Measurements from ENCODE around the gene UMAD1. TPM values are rescaled to one million over a fixed set of nuclear protein-coding genes. Genes with fewer than 3 reads are reported as not detected.

Gene UMAD1
- total RNA-seq, 1 donor from 2014 or later = 12.8 TPM

- no peak for TF ChIP-seq CTCF (IDR thresholded peaks at IDR 0.05; ENCODE audit: unreplicated experiment)
- H3K27ac Mint-ChIP-seq = no peak overlapping the region
- H3K4me1 Mint-ChIP-seq (ENCODE audit: low read depth) = peaks cover 9% of the 10 kb centered on the region
- H3K9me3 Mint-ChIP-seq (ENCODE audit: low read depth) = peaks cover 4% of the 10 kb centered on the region
- no peak for DNase-seq (ENCODE audit: low spot score, unreplicated experiment)
- no peaks in the 10 kb centered on the region for H3K27me3 Mint-ChIP-seq
- no peaks in the 10 kb centered on the region for H3K36me3 Mint-ChIP-seq (ENCODE audit: insufficient read depth)
- no peak overlapping the region for H3K4me3 Mint-ChIP-seq (ENCODE audit: low read depth)
Observed at GRCh38 chr7:7745966-7746365, 105.4 kb downstream of the UMAD1 start.

DNA sequence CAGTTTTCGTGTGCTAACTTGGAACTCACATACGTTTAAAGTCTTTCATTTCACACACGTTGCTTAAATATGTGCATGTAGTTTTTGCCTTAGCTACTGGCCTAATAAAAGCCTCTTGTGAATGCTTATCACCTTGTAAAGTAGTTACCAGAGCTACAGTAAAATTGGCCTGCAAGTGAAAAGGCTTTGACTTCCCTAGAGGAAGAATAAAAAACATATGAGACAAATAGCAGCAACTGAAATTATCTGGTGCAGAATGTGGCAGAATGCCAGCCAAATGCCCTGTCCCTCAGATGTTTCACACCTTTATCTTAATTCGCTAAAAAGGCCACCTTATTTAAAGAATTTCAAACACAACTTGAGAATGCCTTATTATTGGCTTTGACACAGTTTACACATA lies 105.9 kb downstream of the UMAD1 start:
- no peak overlapping the region for H3K27ac Mint-ChIP-seq
- peaks cover 11% of the 10 kb centered on the region for H3K4me1 Mint-ChIP-seq (ENCODE audit: low read depth)
- no peak overlapping the region for H3K4me3 Mint-ChIP-seq (ENCODE audit: low read depth)
- TF ChIP-seq CTCF (IDR thresholded peaks at IDR 0.05; ENCODE audit: unreplicated experiment) = no peak
- no peaks in the 10 kb centered on the region for H3K36me3 Mint-ChIP-seq (ENCODE audit: insufficient read depth)
- H3K27me3 Mint-ChIP-seq = no peaks in the 10 kb centered on the region
- peaks cover 4% of the 10 kb centered on the region for H3K9me3 Mint-ChIP-seq (ENCODE audit: low read depth)
- DNase-seq (ENCODE audit: low spot score, unreplicated experiment) = no peak

- H3K4me1 Mint-ChIP-seq (ENCODE audit: low read depth) = peaks cover 11% of the 10 kb centered on the region
- H3K27ac Mint-ChIP-seq = no peak overlapping the region
- no peak for DNase-seq (ENCODE audit: low spot score, unreplicated experiment)
- H3K4me3 Mint-ChIP-seq (ENCODE audit: low read depth) = no peak overlapping the region
- no peaks in the 10 kb centered on the region for H3K27me3 Mint-ChIP-seq
- H3K9me3 Mint-ChIP-seq (ENCODE audit: low read depth) = peaks cover 5% of the 10 kb centered on the region
- no peak for TF ChIP-seq CTCF (IDR thresholded peaks at IDR 0.05; ENCODE audit: unreplicated experiment)
- H3K36me3 Mint-ChIP-seq (ENCODE audit: insufficient read depth) = peaks cover 2% of the 10 kb centered on the region
Observed at GRCh38 chr7:7750571-7751242, 110.2 kb downstream of the UMAD1 start.

DNA sequence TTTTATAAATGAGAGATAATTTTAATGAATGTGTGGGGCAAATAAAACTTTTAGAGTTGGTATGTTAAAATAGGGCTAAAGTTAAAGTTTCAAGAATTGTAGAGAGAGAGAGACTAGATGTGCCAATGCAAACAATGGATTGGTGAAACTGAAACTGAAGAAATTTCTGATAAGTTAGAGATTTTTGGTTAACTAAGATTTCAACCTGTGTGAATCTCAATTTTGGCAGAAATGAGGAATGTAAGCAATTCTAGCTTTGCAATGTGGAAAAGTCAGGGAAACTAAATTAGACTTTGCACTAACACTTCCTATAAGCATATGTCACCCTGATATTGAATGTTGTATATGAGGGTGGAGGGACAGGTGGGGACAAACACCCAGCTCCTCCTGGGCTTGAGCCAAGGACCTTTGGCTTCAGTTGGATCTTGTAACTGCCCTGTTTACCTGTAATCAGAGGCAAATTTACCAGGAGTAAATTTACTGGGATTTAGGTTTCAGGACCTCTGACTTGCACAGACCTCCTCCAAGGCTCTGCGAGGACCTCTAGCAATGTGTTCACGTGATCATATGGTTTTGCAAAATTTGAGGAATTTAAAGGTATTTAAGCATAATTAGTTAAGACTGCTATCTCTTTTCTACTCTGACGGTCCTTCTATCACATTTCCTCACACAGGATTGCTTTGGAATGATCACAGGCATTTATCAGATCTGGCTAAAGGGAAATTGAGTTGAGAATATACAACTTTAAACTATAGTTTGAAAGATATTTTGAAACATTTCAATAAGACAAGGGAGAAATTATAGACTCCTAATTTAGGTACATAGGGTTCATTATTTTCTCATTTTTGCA lies 110.9 kb downstream of the UMAD1 start:
- Mint-ChIP-seq H3K4me3 (ENCODE audit: low read depth) (no peak overlapping the region), H3K27ac (peak overlapping the region; percentile 54), H3K36me3 (ENCODE audit: insufficient read depth) (peaks cover 2% of the 10 kb centered on the region), H3K4me1 (ENCODE audit: low read depth) (peaks cover 11% of the 10 kb centered on the region), H3K9me3 (ENCODE audit: low read depth) (peaks cover 5% of the 10 kb centered on the region), H3K27me3 (no peaks in the 10 kb centered on the region)
- no peak for DNase-seq (ENCODE audit: low spot score, unreplicated experiment)
- TF ChIP-seq CTCF (IDR thresholded peaks at IDR 0.05; ENCODE audit: unreplicated experiment) = no peak

GRCh38 chr7:7756577-7756976 lies 116.0 kb downstream of the UMAD1 start:
- Mint-ChIP-seq H3K27ac (no peak overlapping the region), H3K36me3 (ENCODE audit: insufficient read depth) (peaks cover 4% of the 10 kb centered on the region)

More at GRCh38 chr7:7756577-7756976, 116.0 kb downstream of the UMAD1 start:
- Mint-ChIP-seq H3K4me3 (ENCODE audit: low read depth) (no peak overlapping the region), H3K27me3 (no peaks in the 10 kb centered on the region), H3K9me3 (ENCODE audit: low read depth) (peaks cover 5% of the 10 kb centered on the region), H3K4me1 (ENCODE audit: low read depth) (no peaks in the 10 kb centered on the region)
- no peak for DNase-seq (ENCODE audit: low spot score, unreplicated experiment)
- no peak for TF ChIP-seq CTCF (IDR thresholded peaks at IDR 0.05; ENCODE audit: unreplicated experiment)
